ENCODE data around the gene PRR20G.
"Not testable (repeated sequence)": the region's sequence is repeated elsewhere in the genome, so short reads cannot be mapped to it uniquely, and the experiment has no call there.

The PRR20G gene

GRCh38 chr3:127320529-127321121, 32.8 kb upstream of the PRR20G start:
- peaks cover 26% of the 10 kb centered on the region for H3K27me3 Mint-ChIP-seq (ENCODE audit: low read depth, poor library complexity)
- no peak overlapping the region for H3K27ac Mint-ChIP-seq

GRCh38 chr3:127316685-127317084, 28.8 kb upstream of the PRR20G start:
- Mint-ChIP-seq H3K27ac (no peak overlapping the region), H3K9me3 (no peaks in the 10 kb centered on the region)
- TF ChIP-seq, protein P1, sequence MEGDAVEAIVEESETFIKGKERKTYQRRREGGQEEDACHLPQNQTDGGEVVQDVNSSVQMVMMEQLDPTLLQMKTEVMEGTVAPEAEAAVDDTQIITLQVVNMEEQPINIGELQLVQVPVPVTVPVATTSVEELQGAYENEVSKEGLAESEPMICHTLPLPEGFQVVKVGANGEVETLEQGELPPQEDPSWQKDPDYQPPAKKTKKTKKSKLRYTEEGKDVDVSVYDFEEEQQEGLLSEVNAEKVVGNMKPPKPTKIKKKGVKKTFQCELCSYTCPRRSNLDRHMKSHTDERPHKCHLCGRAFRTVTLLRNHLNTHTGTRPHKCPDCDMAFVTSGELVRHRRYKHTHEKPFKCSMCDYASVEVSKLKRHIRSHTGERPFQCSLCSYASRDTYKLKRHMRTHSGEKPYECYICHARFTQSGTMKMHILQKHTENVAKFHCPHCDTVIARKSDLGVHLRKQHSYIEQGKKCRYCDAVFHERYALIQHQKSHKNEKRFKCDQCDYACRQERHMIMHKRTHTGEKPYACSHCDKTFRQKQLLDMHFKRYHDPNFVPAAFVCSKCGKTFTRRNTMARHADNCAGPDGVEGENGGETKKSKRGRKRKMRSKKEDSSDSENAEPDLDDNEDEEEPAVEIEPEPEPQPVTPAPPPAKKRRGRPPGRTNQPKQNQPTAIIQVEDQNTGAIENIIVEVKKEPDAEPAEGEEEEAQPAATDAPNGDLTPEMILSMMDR (IDR thresholded peaks at IDR 0.05): no peak

More at GRCh38 chr3:127320529-127321121, 32.8 kb upstream of the PRR20G start:
- Mint-ChIP-seq H3K9me3 (peaks cover 6% of the 10 kb centered on the region), H3K4me3 (no peak overlapping the region), H3K36me3 (ENCODE audit: low read depth) (no peaks in the 10 kb centered on the region), H3K4me1 (no peaks in the 10 kb centered on the region)
- peak; percentile 69 for DNase-seq
- TF ChIP-seq, protein P1 (IDR thresholded peaks at IDR 0.05): no peak

GRCh38 chr3:127312818-127313217, 25.0 kb upstream of the PRR20G start:
- no peak for DNase-seq
- H3K9me3 Mint-ChIP-seq: no peaks in the 10 kb centered on the region
- H3K36me3 Mint-ChIP-seq (ENCODE audit: low read depth): no peaks in the 10 kb centered on the region
- no peak overlapping the region for H3K4me3 Mint-ChIP-seq
- H3K27me3 Mint-ChIP-seq (ENCODE audit: low read depth, poor library complexity): peaks cover 43% of the 10 kb centered on the region
- TF ChIP-seq, protein P1 (IDR thresholded peaks at IDR 0.05): no peak
- H3K4me1 Mint-ChIP-seq: no peaks in the 10 kb centered on the region
- peak overlapping the region; percentile 16 for H3K27ac Mint-ChIP-seq

More at GRCh38 chr3:127316685-127317084, 28.8 kb upstream of the PRR20G start:
- H3K36me3 Mint-ChIP-seq (ENCODE audit: low read depth): no peaks in the 10 kb centered on the region
- no peak for DNase-seq
- peaks cover 33% of the 10 kb centered on the region for H3K27me3 Mint-ChIP-seq (ENCODE audit: low read depth, poor library complexity)
- H3K4me3 Mint-ChIP-seq: no peak overlapping the region
- no peaks in the 10 kb centered on the region for H3K4me1 Mint-ChIP-seq

DNA sequence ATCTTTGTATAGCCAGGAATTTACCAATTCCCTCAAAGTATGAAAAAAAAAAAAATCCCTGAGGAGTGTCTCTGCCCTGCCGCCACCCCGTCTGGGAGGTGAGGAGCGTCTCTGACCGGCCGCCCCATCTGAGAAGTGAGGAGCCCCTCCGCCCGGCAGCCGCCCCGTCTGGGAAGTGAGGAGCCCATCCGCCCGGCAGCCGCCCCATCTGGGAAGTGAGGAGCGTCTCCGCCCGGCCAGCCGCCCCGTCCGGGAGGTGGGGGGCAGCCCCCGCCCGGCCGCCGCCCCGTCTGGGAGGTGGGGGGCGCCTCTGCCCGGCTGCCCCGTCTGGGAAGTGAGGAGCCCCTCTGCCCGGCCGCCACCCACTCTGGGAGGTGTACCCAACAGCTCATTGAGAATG, 21.0 kb upstream of the PRR20G start:
- not testable (repeated sequence) for H3K4me3 Mint-ChIP-seq; H3K9me3 Mint-ChIP-seq; H3K4me1 Mint-ChIP-seq; DNase-seq; H3K27ac Mint-ChIP-seq; H3K36me3 Mint-ChIP-seq (ENCODE audit: low read depth)
- H3K27me3 Mint-ChIP-seq (ENCODE audit: low read depth, poor library complexity): peaks cover 61% of the 10 kb centered on the region

DNA sequence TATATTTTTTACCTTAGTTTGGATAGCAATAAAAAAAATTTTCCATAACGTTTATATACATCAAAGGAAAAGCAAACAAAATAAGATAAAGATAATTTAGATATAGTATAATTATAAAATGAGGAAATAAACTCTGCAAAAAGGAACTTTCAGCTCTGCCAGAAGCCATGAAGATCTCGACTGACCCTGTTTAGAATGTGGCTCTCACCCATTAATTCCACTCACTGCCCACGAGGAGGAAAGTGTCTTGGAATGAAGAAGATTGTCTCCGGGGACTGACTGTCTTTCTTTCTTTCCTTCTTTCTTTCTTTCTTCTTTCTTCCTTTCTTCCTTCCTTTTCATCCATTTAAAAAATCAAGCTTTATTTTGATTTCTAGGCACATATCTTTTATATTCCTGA, 20.1 kb upstream of the PRR20G start:
- DNase-seq: no peak
- H3K36me3 Mint-ChIP-seq (ENCODE audit: low read depth): no peaks in the 10 kb centered on the region
- no peaks in the 10 kb centered on the region for H3K4me1 Mint-ChIP-seq
- no peaks in the 10 kb centered on the region for H3K9me3 Mint-ChIP-seq
- no peak overlapping the region for H3K27ac Mint-ChIP-seq
- peaks cover 58% of the 10 kb centered on the region for H3K27me3 Mint-ChIP-seq (ENCODE audit: low read depth, poor library complexity)
- TF ChIP-seq, protein P1 (IDR thresholded peaks at IDR 0.05): no peak
- H3K4me3 Mint-ChIP-seq: no peak overlapping the region

GRCh38 chr3:127307112-127307835, 19.4 kb upstream of the PRR20G start:
- Mint-ChIP-seq H3K9me3 (no peaks in the 10 kb centered on the region), H3K4me3 (no peak overlapping the region), H3K4me1 (no peaks in the 10 kb centered on the region), H3K27ac (no peak overlapping the region), H3K27me3 (ENCODE audit: low read depth, poor library complexity) (peaks cover 58% of the 10 kb centered on the region), H3K36me3 (ENCODE audit: low read depth) (no peaks in the 10 kb centered on the region)
- TF ChIP-seq, protein P1 (IDR thresholded peaks at IDR 0.05): no peak
- no peak for DNase-seq

All from nephron progenitor cell (in vitro differentiated cells).